DOHH2 (cell line): ENCODE measurements around the gene NXPH3.

ENCODE experiments used
- EZH2phosphoT487 ChIP-seq: fragments of 200-600 bp; sonication (generic); IDR thresholded peaks from 2 replicates; pipeline ENCODE4 v1.6.1; 2017; ENCODE audit warnings: borderline replicate concordance, mild to moderate bottlenecking, antibody characterized with exemption, low read length, moderate library complexity, mixed read lengths
- TF ChIP-seq, protein P1 (sequence below): fragments of 200-600 bp; sonication (generic); IDR thresholded peaks from one replicate; pipeline ENCODE4 v1.5.1; 2014; ENCODE audit warnings: antibody characterized with exemption, mild to moderate bottlenecking, low read depth, low read length; ENCODE audit not compliant: poor library complexity, severe bottlenecking

- TF ChIP-seq, protein P1, sequence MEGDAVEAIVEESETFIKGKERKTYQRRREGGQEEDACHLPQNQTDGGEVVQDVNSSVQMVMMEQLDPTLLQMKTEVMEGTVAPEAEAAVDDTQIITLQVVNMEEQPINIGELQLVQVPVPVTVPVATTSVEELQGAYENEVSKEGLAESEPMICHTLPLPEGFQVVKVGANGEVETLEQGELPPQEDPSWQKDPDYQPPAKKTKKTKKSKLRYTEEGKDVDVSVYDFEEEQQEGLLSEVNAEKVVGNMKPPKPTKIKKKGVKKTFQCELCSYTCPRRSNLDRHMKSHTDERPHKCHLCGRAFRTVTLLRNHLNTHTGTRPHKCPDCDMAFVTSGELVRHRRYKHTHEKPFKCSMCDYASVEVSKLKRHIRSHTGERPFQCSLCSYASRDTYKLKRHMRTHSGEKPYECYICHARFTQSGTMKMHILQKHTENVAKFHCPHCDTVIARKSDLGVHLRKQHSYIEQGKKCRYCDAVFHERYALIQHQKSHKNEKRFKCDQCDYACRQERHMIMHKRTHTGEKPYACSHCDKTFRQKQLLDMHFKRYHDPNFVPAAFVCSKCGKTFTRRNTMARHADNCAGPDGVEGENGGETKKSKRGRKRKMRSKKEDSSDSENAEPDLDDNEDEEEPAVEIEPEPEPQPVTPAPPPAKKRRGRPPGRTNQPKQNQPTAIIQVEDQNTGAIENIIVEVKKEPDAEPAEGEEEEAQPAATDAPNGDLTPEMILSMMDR, result no peak
- no peak for TF ChIP-seq EZH2phosphoT487
Observed at GRCh38 chr17:49616086-49616485, 40.4 kb downstream of the NXPH3 start.
